ENCODE results near the gene SMIM10L1. TPM values are rescaled to one million over a fixed set of nuclear protein-coding genes. Genes with fewer than 3 reads are reported as not detected.

Gene SMIM10L1
- total RNA-seq = 6.8 and 6.9 TPM in 2 replicates

GRCh38 chr12:11171145-11171968, at the start of gene SMIM10L1:
SMIM10L1 (plus strand) TSS chr12:11171194; CDS start chr12:11171357, 163 bp downstream.
- Histone ChIP-seq H3K4me2 (ENCODE audit: insufficient read depth, low read length) (peak within 1 kb of the TSS; percentile 97), H3K27ac (ENCODE audit: low read depth, low read length) (peak within 1 kb of the TSS; percentile 91), H4K20me1 (ENCODE audit: insufficient read depth, low read length) (peaks cover 34% of the 10 kb centered on the region), H3K79me2 (ENCODE audit: insufficient read depth, low read length) (peaks cover 90% of the 10 kb centered on the region), H2AFZ (ENCODE audit: low read length) (peak within 1 kb of the TSS; percentile 95), H3K27me3 (ENCODE audit: insufficient read depth, low read length) (no peaks in the 10 kb centered on the region), H3K4me1 (ENCODE audit: insufficient read depth, low read length) (peaks cover 18% of the 10 kb centered on the region), H3K4me3 (ENCODE audit: insufficient read depth, low read length) (peak within 1 kb of the TSS; percentile 93), H3K36me3 (ENCODE audit: insufficient read depth, low read length) (no peaks in the 10 kb centered on the region), H3K9me3 (ENCODE audit: low read depth, low read length) (no peaks in the 10 kb centered on the region)
- TF ChIP-seq CTCF (IDR thresholded peaks at IDR 0.05; ENCODE audit: extremely low read depth, low read depth, low read length) = no peak
- DNase-seq (ENCODE audit: insufficient read length, low spot score, missing footprints) = peak; percentile 96

- Histone ChIP-seq H3K36me3 (ENCODE audit: insufficient read depth, low read length) (peaks cover 3% of the 10 kb centered on the region), H3K79me2 (ENCODE audit: insufficient read depth, low read length) (peaks cover 58% of the 10 kb centered on the region), H3K27ac (ENCODE audit: low read depth, low read length) (no peak overlapping the region), H3K4me2 (ENCODE audit: insufficient read depth, low read length) (no peak overlapping the region), H2AFZ (ENCODE audit: low read length) (no peak overlapping the region), H3K27me3 (ENCODE audit: insufficient read depth, low read length) (no peaks in the 10 kb centered on the region), H4K20me1 (ENCODE audit: insufficient read depth, low read length) (peaks cover 16% of the 10 kb centered on the region), H3K4me1 (ENCODE audit: insufficient read depth, low read length) (no peaks in the 10 kb centered on the region), H3K4me3 (ENCODE audit: insufficient read depth, low read length) (no peak overlapping the region), H3K9me3 (ENCODE audit: low read depth, low read length) (no peaks in the 10 kb centered on the region)
- DNase-seq (ENCODE audit: insufficient read length, low spot score, missing footprints) = no peak
- no peak for TF ChIP-seq CTCF (IDR thresholded peaks at IDR 0.05; ENCODE audit: extremely low read depth, low read depth, low read length)
These were observed 40.6 kb upstream of the SMIM10L1 start for GRCh38 chr12:11130382-11130781.

GRCh38 chr12:11130999-11131398, 40.0 kb upstream of the SMIM10L1 start:
- Histone ChIP-seq H3K9me3 (ENCODE audit: low read depth, low read length) (no peaks in the 10 kb centered on the region), H2AFZ (ENCODE audit: low read length) (no peak overlapping the region), H3K36me3 (ENCODE audit: insufficient read depth, low read length) (peaks cover 3% of the 10 kb centered on the region), H3K27me3 (ENCODE audit: insufficient read depth, low read length) (no peaks in the 10 kb centered on the region), H3K4me3 (ENCODE audit: insufficient read depth, low read length) (no peak overlapping the region), H3K4me2 (ENCODE audit: insufficient read depth, low read length) (no peak overlapping the region), H3K4me1 (ENCODE audit: insufficient read depth, low read length) (no peaks in the 10 kb centered on the region), H3K79me2 (ENCODE audit: insufficient read depth, low read length) (peaks cover 62% of the 10 kb centered on the region), H3K27ac (ENCODE audit: low read depth, low read length) (no peak overlapping the region), H4K20me1 (ENCODE audit: insufficient read depth, low read length) (peaks cover 16% of the 10 kb centered on the region)
- TF ChIP-seq CTCF (IDR thresholded peaks at IDR 0.05; ENCODE audit: extremely low read depth, low read depth, low read length) = no peak
- no peak for DNase-seq (ENCODE audit: insufficient read length, low spot score, missing footprints)

GRCh38 chr12:11133162-11133561, 37.8 kb upstream of the SMIM10L1 start:
- Histone ChIP-seq H3K27me3 (ENCODE audit: insufficient read depth, low read length) (no peaks in the 10 kb centered on the region), H4K20me1 (ENCODE audit: insufficient read depth, low read length) (peaks cover 16% of the 10 kb centered on the region), H3K27ac (ENCODE audit: low read depth, low read length) (no peak overlapping the region), H3K4me3 (ENCODE audit: insufficient read depth, low read length) (no peak overlapping the region), H3K79me2 (ENCODE audit: insufficient read depth, low read length) (peaks cover 60% of the 10 kb centered on the region), H3K9me3 (ENCODE audit: low read depth, low read length) (no peaks in the 10 kb centered on the region), H3K4me1 (ENCODE audit: insufficient read depth, low read length) (no peaks in the 10 kb centered on the region), H2AFZ (ENCODE audit: low read length) (no peak overlapping the region), H3K36me3 (ENCODE audit: insufficient read depth, low read length) (no peaks in the 10 kb centered on the region), H3K4me2 (ENCODE audit: insufficient read depth, low read length) (no peak overlapping the region)
- no peak for TF ChIP-seq CTCF (IDR thresholded peaks at IDR 0.05; ENCODE audit: extremely low read depth, low read depth, low read length)
- no peak for DNase-seq (ENCODE audit: insufficient read length, low spot score, missing footprints)
